ENCODE measurements around the gene EYS.
"Not testable (repeated sequence)": the region's sequence is repeated elsewhere in the genome, so short reads cannot be mapped to it uniquely, and the experiment has no call there.

The EYS gene

DNA sequence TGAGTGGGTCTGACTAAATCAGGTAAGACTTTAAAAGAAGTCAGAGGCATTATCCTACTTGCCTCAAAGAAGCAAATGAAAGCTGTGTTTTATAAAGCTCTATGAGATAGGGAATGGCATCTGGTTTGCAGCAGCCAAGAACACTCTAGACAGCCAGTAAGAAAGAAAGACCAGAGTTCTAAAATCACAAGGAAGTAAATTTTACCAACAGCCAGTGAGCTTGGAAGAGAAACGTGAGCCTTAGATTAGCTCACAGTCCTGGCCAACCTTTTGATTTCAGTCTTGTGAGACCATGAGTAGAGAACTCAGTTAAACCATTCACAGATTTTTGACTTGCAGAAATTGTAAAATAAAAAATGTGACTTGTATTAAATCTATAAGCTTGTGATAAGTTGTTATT is 693.0 kb downstream of the EYS start:
- no peak overlapping the region for H3K9ac ChIP-seq (ENCODE audit: insufficient read length, low read depth)
- H3K4me1 ChIP-seq (ENCODE audit: insufficient read depth, insufficient read length) = no peaks in the 10 kb centered on the region
- no peaks in the 10 kb centered on the region for H3K27me3 ChIP-seq (ENCODE audit: insufficient read depth, insufficient read length)
- no peak for DNase-seq (ENCODE audit: low read depth, low spot score)
- TF ChIP-seq ZNF274 (IDR thresholded peaks at IDR 0.05; ENCODE audit: low read depth, low read length) (no peak), SUZ12 (IDR thresholded peaks at IDR 0.05; ENCODE audit: extremely low read depth, insufficient read depth, insufficient read length) (no peak), YY1 (IDR thresholded peaks at IDR 0.05; ENCODE audit: insufficient read depth, insufficient read length) (no peak)
- H3K36me3 ChIP-seq (ENCODE audit: insufficient read depth, insufficient read length, low read length) = no peaks in the 10 kb centered on the region
- H3K4me3 ChIP-seq (ENCODE audit: insufficient read length, low read depth) = no peak overlapping the region
- no peaks in the 10 kb centered on the region for H3K9me3 ChIP-seq (ENCODE audit: insufficient read depth, low read length)

DNA sequence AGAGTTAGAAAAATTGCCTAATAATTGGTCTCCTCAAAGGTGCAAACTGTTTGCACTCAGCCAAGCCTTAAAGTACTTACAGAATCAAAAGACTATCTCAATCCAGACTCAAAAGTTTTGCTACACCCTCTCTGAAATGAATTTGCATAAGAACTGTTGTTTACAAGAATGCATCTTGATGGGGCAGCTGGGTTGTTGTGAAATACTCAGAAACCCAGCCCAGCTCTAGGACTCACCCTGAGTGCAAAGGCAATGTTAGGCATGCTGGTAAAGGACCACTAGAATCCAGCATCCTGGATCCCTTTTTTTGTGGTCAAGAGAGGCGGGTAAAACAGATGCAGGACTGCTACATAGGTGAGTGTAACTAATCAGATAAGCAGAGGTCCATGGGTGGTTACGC is 700.2 kb downstream of the EYS start:
- no peak overlapping the region for H3K9ac ChIP-seq (ENCODE audit: insufficient read length, low read depth)
- no peak for DNase-seq (ENCODE audit: low read depth, low spot score)
- no peaks in the 10 kb centered on the region for H3K4me1 ChIP-seq (ENCODE audit: insufficient read depth, insufficient read length)
- H3K9me3 ChIP-seq (ENCODE audit: insufficient read depth, low read length) = no peaks in the 10 kb centered on the region
- H3K36me3 ChIP-seq (ENCODE audit: insufficient read depth, insufficient read length, low read length) = no peaks in the 10 kb centered on the region
- H3K27me3 ChIP-seq (ENCODE audit: insufficient read depth, insufficient read length) = no peaks in the 10 kb centered on the region
- no peak overlapping the region for H3K4me3 ChIP-seq (ENCODE audit: insufficient read length, low read depth)
- TF ChIP-seq YY1 (IDR thresholded peaks at IDR 0.05; ENCODE audit: insufficient read depth, insufficient read length) = no peak
- no peak for TF ChIP-seq SUZ12 (IDR thresholded peaks at IDR 0.05; ENCODE audit: extremely low read depth, insufficient read depth, insufficient read length)
- TF ChIP-seq ZNF274 (IDR thresholded peaks at IDR 0.05; ENCODE audit: low read depth, low read length) = no peak

DNA sequence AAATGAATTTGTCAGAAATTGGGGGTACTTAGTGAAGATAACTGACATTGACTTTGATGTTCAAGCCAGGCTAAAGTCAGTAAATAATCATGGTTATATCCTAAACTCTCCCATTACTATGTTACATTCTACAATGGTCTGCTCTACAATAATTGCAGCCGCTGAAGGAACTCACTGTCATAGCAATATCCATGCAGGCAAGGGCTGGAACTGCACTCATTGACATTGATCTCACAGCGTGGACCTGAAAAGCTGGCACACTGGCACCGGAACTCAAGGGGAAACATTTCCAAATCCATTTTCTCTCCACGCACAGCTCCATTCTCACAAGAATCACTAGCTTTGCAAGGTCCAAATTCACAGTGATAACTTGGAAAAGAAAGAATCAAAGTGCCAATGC is 702.7 kb downstream of the EYS start:
- Histone ChIP-seq H3K36me3 (ENCODE audit: insufficient read depth, insufficient read length, low read length) (no peaks in the 10 kb centered on the region), H3K27me3 (ENCODE audit: insufficient read depth, insufficient read length) (no peaks in the 10 kb centered on the region), H3K4me1 (ENCODE audit: insufficient read depth, insufficient read length) (no peaks in the 10 kb centered on the region), H3K4me3 (ENCODE audit: insufficient read length, low read depth) (no peak overlapping the region), H3K9me3 (ENCODE audit: insufficient read depth, low read length) (no peaks in the 10 kb centered on the region), H3K9ac (ENCODE audit: insufficient read length, low read depth) (no peak overlapping the region)
- DNase-seq (ENCODE audit: low read depth, low spot score) = no peak
- TF ChIP-seq SUZ12 (IDR thresholded peaks at IDR 0.05; ENCODE audit: extremely low read depth, insufficient read depth, insufficient read length) (no peak), ZNF274 (IDR thresholded peaks at IDR 0.05; ENCODE audit: low read depth, low read length) (no peak), YY1 (IDR thresholded peaks at IDR 0.05; ENCODE audit: insufficient read depth, insufficient read length) (no peak)

GRCh38 chr6:65002882-65003281 is 704.1 kb downstream of the EYS start:
- H3K9ac ChIP-seq (ENCODE audit: insufficient read length, low read depth); H3K4me3 ChIP-seq (ENCODE audit: insufficient read length, low read depth); H3K36me3 ChIP-seq (ENCODE audit: insufficient read depth, insufficient read length, low read length); H3K27me3 ChIP-seq (ENCODE audit: insufficient read depth, insufficient read length); H3K4me1 ChIP-seq (ENCODE audit: insufficient read depth, insufficient read length); DNase-seq (ENCODE audit: low read depth, low spot score); H3K9me3 ChIP-seq (ENCODE audit: insufficient read depth, low read length): not testable (repeated sequence)

GRCh38 chr6:65000815-65001214 is 706.2 kb downstream of the EYS start:
- no peaks in the 10 kb centered on the region for H3K9me3 ChIP-seq (ENCODE audit: insufficient read depth, low read length)
- no peaks in the 10 kb centered on the region for H3K4me1 ChIP-seq (ENCODE audit: insufficient read depth, insufficient read length)
- H3K36me3 ChIP-seq (ENCODE audit: insufficient read depth, insufficient read length, low read length) = no peaks in the 10 kb centered on the region
- TF ChIP-seq SUZ12 (IDR thresholded peaks at IDR 0.05; ENCODE audit: extremely low read depth, insufficient read depth, insufficient read length) (no peak), YY1 (IDR thresholded peaks at IDR 0.05; ENCODE audit: insufficient read depth, insufficient read length) (no peak), ZNF274 (IDR thresholded peaks at IDR 0.05; ENCODE audit: low read depth, low read length) (no peak)
- DNase-seq (ENCODE audit: low read depth, low spot score) = no peak
- H3K4me3 ChIP-seq (ENCODE audit: insufficient read length, low read depth) = no peak overlapping the region
- H3K9ac ChIP-seq (ENCODE audit: insufficient read length, low read depth) = no peak overlapping the region
- no peaks in the 10 kb centered on the region for H3K27me3 ChIP-seq (ENCODE audit: insufficient read depth, insufficient read length)

GRCh38 chr6:64998204-64998603 is 708.8 kb downstream of the EYS start:
- no peak for TF ChIP-seq SUZ12 (IDR thresholded peaks at IDR 0.05; ENCODE audit: extremely low read depth, insufficient read depth, insufficient read length)
- TF ChIP-seq ZNF274 (IDR thresholded peaks at IDR 0.05; ENCODE audit: low read depth, low read length) = no peak
- no peak for TF ChIP-seq YY1 (IDR thresholded peaks at IDR 0.05; ENCODE audit: insufficient read depth, insufficient read length)
- DNase-seq (ENCODE audit: low read depth, low spot score) = no peak
- Histone ChIP-seq H3K9ac (ENCODE audit: insufficient read length, low read depth) (no peak overlapping the region), H3K27me3 (ENCODE audit: insufficient read depth, insufficient read length) (no peaks in the 10 kb centered on the region), H3K4me3 (ENCODE audit: insufficient read length, low read depth) (no peak overlapping the region), H3K4me1 (ENCODE audit: insufficient read depth, insufficient read length) (no peaks in the 10 kb centered on the region), H3K9me3 (ENCODE audit: insufficient read depth, low read length) (no peaks in the 10 kb centered on the region), H3K36me3 (ENCODE audit: insufficient read depth, insufficient read length, low read length) (no peaks in the 10 kb centered on the region)

DNA sequence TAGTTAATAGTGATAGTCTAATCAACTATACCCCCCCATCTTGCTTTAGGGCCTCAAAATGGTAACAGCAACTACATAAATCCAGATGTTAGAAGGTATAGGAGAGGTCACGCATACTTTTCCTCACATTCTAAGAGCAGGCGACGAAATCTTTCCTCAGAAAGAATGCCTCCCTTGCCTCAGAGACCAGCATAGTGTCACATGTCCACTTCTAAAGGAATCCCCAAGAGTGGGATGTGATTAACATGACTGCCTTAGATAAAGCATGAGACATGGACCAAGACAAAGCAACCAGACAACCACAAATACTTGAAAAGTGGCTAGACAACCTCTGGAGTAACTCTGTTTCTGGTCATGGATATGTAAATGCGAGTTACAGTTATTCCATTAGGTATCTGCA is 710.7 kb downstream of the EYS start:
- Histone ChIP-seq H3K4me3 (ENCODE audit: insufficient read length, low read depth) (no peak overlapping the region), H3K4me1 (ENCODE audit: insufficient read depth, insufficient read length) (no peaks in the 10 kb centered on the region), H3K9ac (ENCODE audit: insufficient read length, low read depth) (no peak overlapping the region), H3K9me3 (ENCODE audit: insufficient read depth, low read length) (no peaks in the 10 kb centered on the region), H3K27me3 (ENCODE audit: insufficient read depth, insufficient read length) (no peaks in the 10 kb centered on the region), H3K36me3 (ENCODE audit: insufficient read depth, insufficient read length, low read length) (no peaks in the 10 kb centered on the region)
- TF ChIP-seq YY1 (IDR thresholded peaks at IDR 0.05; ENCODE audit: insufficient read depth, insufficient read length) = no peak
- no peak for TF ChIP-seq SUZ12 (IDR thresholded peaks at IDR 0.05; ENCODE audit: extremely low read depth, insufficient read depth, insufficient read length)
- no peak for TF ChIP-seq ZNF274 (IDR thresholded peaks at IDR 0.05; ENCODE audit: low read depth, low read length)
- DNase-seq (ENCODE audit: low read depth, low spot score) = no peak
